ENCODE results near the gene CENPU.

CENPU gene

DNA sequence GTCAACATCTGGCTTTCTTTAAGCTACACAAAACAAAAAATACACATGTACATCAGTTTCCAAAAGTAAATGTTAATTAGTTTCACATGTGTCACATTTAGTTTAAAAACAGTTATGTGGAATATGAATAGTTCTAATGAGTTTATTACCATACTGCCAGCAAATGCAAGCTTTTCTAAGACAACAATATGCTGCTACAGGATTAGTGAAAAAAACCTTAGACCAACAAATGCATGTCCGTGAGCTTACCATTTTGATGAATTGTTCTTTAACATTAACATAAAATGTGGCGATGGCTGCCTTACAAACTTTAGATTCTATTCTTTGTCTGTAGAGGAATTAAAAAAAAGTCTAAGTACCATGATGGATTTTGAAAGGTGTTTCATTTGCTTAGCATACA lies 31.8 kb downstream of the CENPU start:
- no peak for DNase-seq

DNA sequence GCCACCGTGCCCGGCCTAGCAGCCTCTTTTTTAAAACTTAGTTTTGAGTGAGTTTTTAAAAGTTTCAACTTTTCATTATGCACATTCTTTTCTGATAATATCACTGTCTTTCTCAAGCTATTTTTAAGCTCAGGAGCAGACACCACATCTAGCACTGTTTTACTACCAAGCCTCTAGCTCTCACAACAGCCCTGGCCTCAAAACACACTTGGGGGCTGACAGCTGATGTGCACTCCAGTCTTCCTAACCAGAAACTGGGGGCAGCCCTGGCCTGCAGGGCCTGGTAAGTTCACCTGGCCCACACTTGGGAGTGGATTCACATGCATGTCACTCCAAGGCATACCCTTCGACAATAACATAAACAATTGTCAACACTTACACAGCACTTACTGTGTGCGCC lies 34.0 kb downstream of the CENPU start:
- DNase-seq, result no peak

DNA sequence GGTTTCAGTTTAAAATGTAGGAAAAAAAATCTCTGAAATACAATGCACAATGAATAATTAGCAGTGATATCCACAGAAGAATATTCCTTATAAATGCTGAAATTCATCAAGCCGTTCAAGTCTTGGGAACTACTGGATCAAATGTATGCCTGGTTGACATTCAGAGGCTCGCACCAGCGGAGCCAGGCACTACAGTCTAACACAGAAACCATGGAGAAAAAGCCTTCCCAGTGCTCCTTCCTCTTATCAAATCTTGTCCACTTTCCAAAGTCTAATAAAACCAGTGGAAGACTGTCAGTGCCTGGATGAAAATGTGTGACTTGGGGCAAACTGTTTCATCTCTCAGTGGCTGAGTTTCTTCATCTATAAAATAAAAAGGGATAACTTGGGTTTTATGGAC lies 35.9 kb downstream of the CENPU start:
- no peak for DNase-seq

DNA sequence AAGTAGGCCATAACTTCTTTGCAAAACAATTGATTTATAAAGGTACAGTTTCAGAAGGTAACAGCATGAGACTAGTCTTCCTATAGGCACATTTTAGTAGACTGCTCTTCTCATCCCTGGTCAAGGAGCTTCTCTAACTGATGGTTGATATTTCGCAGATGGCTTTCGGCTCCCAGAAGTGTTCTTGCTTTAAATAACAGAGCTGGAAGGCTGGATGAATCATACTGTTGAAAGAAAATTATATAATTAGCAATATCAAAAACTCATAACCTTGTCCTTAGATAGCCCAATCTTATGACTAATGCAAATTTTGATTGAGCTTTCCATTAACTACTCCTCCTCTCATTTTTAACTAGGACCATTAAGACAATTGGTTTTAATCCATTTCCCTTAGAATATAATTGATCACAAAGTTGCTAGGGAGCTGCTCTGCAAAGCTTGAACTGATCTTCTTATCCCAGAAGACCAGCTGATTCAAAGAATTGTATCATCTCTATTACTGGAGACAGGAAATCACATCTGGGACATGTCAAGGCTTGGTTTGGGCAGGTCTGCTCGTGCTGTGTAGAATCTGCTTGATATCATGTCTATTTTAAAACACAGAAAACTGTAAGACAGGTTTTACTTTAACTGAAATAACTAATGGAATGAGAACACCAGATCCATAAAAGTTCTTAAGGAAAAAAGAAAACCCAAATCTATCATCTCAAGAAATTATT lies 38.6 kb downstream of the CENPU start:
- DNase-seq, result no peak

DNA sequence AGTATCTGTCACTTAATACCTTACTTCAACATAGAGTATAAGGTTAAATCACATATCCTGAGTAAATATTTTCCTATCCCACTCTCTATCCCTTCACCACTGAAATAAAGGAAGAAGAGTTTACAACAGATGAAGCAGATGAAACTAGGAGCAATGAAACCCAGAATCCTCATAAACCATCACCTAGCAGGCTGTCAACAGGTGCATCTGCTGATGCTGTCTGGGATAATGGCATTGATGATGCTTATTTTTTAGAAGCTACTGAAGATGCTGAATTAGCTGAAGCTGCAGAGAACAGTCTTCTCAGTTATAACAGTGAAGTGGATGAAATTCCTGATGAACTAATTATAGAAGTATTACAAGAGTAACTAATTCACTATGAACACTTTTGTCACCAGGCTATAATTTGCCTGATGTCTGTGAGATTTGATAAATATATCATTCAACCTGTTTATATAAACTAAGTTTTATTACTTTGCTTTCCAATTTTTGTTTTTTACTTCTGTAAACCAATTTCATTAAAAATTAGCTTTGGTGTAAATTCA lies 39.4 kb downstream of the CENPU start:
- DNase-seq, result no peak

DNA sequence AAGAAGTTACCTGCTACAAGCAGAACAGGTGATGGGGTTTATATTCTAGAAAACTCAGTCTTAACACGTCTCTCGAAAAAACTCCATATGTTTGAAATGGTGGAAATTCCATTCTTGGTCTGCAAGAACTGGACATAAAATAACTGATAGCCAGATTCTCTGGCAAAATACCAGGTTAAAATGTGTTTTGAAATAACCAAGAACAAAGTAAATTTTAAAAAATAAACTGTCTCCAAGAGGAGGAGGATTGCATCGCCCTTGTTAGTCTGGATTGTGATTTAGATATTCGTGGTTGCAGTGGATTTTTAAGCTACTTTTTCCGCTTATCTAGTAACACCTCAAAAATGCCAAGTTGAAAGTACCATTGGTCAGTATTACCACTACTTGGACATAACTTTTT lies 40.8 kb downstream of the CENPU start:
- no peak for DNase-seq

DNA sequence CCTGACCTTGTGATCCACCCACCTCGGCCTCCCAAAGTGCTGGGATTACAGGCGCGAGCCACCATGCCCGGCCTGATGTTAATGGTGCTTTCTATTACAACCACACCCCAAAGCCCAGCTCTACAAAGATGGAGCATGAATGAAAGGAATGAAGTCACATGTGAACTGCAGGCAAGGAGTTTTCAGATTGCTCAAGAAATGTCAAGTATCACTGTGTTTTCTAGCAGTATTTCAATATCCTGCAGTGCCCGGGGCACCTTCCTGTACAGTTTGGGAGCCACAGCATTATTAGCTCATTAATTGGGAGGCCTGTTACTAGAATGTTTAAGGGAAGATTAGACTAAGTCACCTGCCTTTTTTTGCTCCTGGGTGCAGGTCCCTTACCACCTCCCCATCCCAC lies 44.2 kb downstream of the CENPU start:
- no peak for DNase-seq

DNA sequence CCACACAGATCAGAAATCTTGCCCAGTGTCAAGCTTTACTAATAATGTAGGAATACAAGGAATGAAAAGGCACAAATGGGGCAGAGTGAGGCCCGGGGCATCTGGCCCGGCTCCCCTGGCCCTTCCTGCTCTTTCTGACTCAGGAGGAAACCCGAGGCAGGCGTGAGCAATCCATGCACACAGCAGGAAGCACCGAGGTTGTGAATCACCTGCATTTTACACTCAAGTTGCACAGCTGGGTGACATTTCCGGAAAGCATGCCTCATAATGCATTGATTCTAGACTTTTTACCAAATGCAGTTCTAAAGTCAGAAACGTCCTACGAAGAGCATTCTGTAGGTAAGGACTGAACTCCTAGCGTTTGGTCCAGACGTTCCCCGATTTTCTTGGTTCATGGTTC lies 45.4 kb downstream of the CENPU start:
- no peak for DNase-seq

DNA sequence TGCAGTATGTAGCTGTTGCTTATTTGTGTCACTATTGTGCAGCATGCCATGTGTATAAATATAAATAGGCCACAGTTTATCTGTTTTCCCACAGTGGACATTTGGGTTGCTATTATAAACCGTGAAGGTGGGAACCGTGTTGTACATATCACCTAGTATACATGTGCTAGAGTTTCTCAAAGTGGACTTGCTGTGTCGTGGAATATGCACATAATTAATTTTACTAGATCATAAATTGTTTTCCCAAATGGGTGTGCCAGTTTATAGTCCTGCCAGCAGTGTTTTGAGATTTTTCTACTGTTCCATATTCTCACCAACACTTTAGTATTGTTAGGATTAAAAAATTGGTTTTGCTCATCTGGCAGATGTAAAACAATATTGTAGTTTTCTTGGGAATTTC lies 45.9 kb downstream of the CENPU start:
- no peak for DNase-seq

DNA sequence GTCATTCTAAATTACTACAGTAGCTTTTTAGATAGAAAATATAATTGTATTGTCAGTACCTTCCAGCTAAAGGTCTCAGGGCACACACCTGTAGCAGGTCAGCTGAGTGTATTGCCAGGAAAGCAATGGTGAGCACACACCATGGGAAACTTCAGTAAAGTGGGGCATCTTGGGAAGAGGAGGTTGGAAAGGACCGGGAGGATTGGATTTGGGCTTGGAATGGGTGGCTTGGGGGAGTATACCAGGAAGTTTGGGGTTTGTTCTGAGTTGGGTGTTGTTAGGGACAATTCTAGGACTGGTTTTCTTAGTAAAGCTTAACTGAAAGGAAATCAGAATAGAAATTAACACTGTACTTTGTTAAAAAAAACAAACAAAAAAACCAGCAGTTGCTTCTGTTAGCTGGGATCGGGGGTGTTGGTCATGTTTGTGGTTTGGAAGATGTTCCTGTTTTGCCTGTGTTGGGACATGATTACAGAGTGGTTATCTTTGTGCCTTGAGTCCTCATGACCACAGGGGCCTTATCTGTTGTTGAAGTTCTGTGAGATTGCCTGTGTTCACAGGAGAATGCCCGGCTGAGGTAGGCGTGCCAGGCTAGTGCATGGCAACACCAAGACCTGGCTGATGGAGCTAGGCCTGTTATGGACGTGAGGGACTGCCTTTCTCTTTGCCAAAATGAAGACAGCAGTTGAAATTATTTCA lies 49.3 kb downstream of the CENPU start:
- DNase-seq, result no peak

DNA sequence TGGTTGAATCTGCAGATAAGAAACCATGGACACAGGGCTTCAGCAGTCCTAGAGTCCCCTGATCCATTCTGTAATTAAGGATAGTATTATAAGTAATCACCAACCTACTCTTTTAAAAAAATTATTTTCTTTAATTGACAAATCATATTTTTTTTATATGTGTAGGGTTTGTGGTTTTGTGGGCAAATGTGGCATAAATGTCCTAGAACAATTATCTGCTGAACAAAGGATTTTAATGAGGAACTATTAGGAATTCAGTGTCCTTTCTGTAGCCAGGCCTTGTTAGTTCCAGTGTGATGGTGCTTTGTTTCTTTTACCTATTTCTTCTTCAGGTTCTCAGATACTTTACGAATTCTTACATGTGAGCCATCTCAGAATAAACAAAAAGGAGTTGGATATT lies 52.0 kb downstream of the CENPU start:
- no peak for DNase-seq

DNA sequence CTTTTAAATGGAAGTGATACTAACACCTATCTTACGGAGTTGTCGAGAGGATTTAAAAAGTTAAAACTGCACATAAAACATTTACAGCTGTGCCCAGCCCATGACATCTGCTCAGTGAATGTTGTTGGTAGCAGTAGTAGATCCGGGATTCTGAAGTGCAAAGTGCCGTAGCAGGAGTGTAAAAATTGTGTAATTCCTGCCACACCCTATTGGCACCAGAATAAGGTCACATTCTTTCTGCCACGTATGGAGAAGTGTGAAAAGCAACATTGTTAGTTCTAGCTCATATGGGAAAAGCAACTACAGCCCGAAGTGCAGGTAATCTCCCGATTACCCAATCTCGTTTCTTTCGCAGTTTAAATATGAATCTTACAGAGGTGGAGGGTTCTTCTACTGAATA lies 53.2 kb downstream of the CENPU start:
- no peak for DNase-seq

DNA sequence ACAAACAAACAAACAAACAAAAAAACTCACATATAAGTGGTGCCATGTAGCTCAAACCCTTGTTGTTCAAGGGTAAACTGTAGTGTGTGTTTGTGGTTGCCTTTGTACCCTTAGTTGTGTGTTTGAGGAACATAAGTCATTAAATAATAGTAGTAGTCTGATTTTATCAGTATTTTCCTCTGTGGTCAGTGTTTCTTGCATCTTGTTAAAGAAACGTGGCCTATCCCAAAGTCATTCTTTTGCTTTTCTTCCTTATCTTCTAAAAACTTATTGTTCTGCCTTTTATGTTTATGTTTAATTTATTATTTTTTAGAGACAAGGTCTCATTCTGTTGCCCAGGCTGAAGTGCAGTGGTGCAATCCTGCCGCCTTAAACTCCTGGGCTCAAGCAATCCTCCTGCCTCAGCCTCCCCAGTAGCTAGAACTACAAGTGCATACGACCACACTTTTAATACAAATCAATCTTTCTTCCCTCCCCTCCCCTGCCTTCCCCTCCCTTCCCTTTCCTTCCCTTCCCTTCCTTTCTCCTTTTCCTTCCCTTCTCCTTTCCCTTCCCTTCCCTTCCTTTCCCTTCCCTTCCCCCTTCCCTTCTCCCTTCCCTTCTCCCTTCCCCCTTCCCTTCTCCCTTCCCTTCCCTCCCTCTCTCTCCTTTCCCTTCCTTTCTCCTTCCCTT lies 57.9 kb downstream of the CENPU start:
- no peak for DNase-seq

DNA sequence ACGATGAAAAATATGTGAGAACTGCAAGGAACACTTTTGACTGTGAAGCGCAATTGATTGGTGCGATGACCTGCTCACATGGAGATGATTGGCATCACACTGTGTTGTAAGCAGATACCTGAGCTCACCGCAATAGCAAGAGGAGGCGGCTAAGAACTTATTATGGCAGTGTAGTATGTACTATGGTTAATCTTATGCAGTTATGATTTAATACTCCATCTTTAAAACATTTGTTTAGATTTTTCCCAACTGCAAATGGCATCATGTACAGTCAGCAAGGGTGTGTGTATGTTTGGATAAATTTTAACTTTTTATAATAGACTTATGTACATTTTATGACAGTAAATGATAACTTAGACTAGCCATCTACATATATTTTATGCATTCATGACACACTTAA lies 58.9 kb downstream of the CENPU start:
- no peak for DNase-seq

DNA sequence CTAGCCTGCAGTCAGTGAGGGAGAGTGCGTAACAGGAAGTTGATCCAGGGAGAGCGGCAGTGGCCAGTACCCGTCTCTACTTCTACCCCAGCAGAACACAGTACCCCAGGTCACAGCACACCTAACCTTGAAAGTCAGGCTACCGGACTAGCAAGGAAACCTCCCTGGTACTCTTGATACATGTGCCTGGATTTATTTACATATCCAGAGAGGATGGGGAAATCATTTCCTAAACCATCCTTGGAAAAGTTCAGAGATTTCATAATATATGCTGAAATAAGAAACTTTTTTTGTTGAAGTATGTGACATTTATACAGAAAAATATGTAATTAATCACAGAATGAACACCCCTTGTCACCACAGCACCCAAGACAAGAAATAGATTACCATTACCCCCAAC lies 59.9 kb downstream of the CENPU start:
- DNase-seq, result no peak

DNA sequence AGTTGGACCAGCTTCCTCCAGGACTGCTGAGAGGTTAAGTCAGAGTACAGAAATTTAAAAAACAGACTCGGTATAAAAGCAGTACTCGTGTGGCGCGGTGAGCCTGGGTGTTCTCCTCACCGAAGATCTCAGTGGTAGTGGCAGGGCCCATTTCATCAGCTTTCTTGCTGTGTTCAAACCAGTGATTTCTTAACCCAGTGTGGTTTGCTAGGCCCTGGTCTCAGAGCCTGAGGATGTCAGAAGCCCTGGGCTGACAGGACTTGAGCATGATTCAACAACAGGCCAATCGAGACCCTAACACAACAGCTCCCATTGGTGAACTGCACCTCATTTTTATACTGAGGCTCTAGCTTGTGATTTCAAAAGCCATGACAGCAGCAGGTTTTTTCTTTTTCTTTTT lies 61.2 kb downstream of the CENPU start:
- DNase-seq, result no peak

DNA sequence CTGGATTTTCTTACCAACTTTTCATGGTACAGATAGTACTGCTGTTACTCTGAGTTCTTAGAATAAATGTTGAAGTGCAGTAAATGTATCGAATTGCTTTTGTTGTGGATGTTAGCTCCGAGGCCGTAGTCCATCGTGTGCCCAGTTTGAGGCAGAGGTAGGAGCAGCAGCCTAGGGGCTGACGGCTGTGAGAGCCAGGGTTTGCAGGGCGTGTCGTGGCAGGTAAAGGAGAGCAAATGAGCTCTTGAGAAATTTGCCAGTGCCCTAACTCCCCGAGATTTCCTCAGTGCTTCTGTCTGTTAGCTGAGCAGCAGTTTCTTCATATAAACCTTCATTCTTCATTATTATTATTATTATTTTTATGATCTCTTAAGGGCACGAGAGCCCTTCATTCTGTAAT lies 62.8 kb downstream of the CENPU start:
- no peak for DNase-seq

DNA sequence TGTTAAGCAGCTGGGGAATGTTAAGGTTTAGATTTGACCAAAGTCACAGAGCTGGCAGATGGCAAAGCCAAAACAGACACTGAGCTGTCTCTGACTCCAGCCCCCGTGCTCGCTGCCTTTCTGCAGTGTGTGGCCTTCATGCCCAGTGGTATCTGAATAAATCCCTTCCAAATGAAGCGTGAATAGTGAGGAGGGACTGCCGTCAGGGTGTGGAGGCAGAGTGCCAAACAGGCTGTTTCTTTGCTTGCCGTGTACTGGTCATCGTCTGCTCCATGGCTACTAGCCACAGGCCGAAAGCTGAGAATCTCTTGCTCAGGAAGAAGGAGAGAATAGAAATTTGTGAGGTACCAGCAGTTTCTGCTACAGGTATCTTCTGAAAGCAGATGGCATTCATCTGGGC lies 64.6 kb downstream of the CENPU start:
- DNase-seq, result no peak

DNA sequence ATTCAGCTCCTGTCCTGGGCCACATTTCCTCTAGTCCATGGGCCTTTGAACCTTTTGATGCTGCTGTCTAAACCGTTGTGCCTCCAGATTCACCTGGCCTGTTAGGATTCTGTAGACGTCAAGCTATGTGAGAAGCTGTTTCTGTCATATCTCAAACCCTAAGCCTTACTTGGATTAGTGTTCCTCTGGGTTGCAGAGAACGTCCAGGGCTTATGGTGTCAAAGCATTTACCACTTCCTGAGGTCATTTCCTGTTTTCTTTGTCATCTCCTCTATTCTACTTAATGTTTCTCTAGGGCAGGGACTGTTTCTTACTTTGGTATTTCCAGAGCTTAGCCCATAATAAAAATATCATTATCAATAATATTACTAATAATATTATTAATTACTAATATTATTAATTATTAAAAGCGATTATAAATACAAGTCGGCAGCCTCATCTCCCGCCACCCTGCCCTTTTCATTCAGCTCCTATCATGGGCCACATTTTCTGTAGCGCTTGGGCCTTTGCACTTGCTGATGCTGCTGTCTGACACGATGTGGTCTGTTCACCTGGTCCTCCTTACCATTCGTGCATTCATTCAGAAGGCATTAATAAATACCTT lies 65.3 kb downstream of the CENPU start:
- no peak for DNase-seq

DNA sequence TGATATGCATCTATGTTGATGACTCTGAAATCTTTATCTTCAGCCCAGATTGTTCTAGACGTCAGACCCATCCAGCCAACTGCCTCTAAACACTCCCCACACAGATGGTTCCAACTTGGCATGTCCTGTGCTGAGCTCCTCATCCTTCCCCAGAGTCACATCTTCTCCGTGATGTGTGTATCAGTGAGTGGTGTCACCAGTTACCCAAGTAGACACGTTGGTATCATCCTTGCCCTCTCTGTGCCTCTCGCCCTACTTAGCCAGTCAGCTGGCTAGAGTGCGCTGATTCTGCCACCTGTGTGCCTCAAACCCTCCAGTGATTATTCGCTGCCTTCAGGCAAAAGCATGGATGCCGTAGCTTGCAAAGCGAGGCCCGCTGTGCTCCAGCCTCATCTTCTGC lies 65.8 kb downstream of the CENPU start:
- DNase-seq, result no peak

DNA sequence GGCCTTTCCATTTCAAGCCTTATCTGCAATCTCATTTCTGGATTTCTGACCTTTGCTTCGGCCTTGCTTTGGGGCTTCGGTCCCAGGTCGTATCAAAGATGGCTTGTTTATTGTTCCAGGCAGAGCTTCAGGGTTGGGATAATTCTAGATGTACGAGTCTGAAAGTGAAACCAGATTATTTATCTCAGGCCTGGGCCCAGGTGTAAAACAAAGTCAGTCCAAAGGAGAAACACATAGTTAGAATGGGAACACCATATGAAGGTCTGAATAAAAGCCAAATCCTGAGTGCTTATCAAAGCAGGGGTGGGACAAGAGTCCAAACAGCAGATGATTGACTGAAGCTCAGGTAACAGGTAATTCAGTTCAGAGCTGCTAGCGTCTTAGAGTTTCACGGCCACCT lies 67.2 kb downstream of the CENPU start:
- DNase-seq, result no peak

DNA sequence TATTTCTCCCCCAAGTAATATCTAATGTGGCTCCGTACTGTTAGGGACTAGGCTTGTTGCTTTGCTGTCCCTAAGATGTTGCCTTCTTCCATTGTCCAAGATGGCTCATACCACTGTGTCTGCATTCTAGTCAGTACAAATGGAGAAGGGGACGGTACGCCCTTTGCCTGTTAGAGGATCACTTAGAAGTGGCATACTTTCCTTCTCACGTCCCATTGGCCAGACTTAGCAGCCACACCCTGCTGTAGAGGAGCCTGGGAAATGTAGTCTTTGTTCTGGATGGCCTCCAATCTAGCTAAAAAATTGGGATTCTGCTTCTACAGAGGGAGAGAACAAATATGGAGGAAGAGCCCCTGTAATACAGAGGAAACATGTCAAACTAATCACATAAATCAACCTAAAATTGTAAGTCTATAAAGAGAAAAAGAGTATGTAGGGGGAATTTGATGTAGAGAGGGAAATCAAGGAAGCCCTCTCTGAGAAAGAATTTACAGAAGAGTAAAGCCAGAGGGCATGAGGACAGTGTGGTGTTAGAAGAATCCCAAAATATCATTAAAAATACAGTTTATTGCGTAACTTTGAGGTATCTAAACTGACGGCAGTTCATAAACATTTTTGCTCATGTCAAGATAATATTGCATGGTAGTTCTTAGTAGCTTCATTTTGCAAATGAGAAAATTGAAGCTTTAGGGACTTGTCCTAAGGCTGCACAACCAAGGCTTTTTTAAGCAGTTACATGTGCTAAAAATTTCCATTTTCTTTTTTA lies 69.3 kb downstream of the CENPU start:
- no peak for DNase-seq

DNA sequence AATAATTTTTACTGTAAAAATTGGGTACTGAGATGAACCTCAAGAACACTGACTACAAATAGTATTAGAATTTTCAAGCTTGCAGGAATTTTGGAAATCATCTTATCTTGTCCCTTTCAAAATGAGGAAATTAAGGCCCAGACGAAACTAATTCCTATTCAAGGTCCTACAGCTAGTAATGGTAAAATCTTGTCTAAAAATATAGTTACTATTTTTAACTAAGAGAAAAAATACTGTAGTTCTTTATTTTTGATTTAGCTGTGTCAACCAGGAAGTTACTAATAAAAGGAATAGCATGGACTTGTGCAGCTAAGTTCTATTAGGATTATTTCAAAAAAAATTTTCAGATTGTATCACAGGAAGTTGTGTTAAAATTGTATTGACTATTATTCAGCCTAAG lies 71.7 kb downstream of the CENPU start:
- DNase-seq, result no peak
